HTR-8/SVneo (cell line): ENCODE data around the gene GPATCH4.

ENCODE experiments used
- DNase-seq: peaks from one replicate; pipeline ENCODE4 v3.0.0; 2011; ENCODE audit warnings: low spot score, mixed read lengths; ENCODE audit not compliant: insufficient read length
- FAIRE-seq: peaks from 2 replicates; lab custom pipeline; 2011; peaks lifted over from hg19 to GRCh38; lab: Jason Lieb, UNC

GPATCH4 gene

GRCh38 chr1:156583821-156584622 lies 17.3 kb downstream of the GPATCH4 start:
- FAIRE-seq, result no peak
- DNase-seq, result peak; percentile 68

GRCh38 chr1:156582388-156583017 lies 18.8 kb downstream of the GPATCH4 start:
- FAIRE-seq (no peak), DNase-seq (no peak)

- DNase-seq (no peak), FAIRE-seq (no peak)
Observed at GRCh38 chr1:156581661-156582387, 19.5 kb downstream of the GPATCH4 start.

- DNase-seq (no peak), FAIRE-seq (no peak)
Observed at GRCh38 chr1:156579472-156579871, 21.8 kb downstream of the GPATCH4 start, which contains the start of gene TTC24. TTC24 (plus strand) TSS chr1:156579723; CDS start chr1:156581365, 1,642 bp downstream.

- no peak for DNase-seq
- no peak for FAIRE-seq
Observed at GRCh38 chr1:156578055-156578454, 23.2 kb downstream of the GPATCH4 start.

- DNase-seq, result no peak
- no peak for FAIRE-seq
Observed at GRCh38 chr1:156577550-156577949, 23.7 kb downstream of the GPATCH4 start.

- DNase-seq (no peak), FAIRE-seq (no peak)
Observed at GRCh38 chr1:156574039-156574633, 27.1 kb downstream of the GPATCH4 start.

GRCh38 chr1:156572663-156573018 lies 28.6 kb downstream of the GPATCH4 start:
- DNase-seq, result no peak
- no peak for FAIRE-seq

GRCh38 chr1:156571919-156572662 lies 29.2 kb downstream of the GPATCH4 start, which contains the start of gene IQGAP3:
IQGAP3 (minus strand) TSS chr1:156572565; CDS start chr1:156572529, 36 bp downstream.
- DNase-seq (peak; percentile 86), FAIRE-seq (no peak)

GRCh38 chr1:156571261-156571852 lies 29.9 kb downstream of the GPATCH4 start:
- DNase-seq (peak; percentile 60), FAIRE-seq (no peak)

GRCh38 chr1:156566436-156566835 lies 34.8 kb downstream of the GPATCH4 start:
- FAIRE-seq, result no peak
- no peak for DNase-seq

GRCh38 chr1:156565519-156565918 lies 35.8 kb downstream of the GPATCH4 start:
- DNase-seq (no peak), FAIRE-seq (no peak)

GRCh38 chr1:156560585-156561163 lies 40.6 kb downstream of the GPATCH4 start:
- DNase-seq, result no peak
- no peak for FAIRE-seq

- no peak for FAIRE-seq
- no peak for DNase-seq
Observed at GRCh38 chr1:156559797-156560385, 41.4 kb downstream of the GPATCH4 start.

- DNase-seq, result no peak
- no peak for FAIRE-seq
Observed at GRCh38 chr1:156559086-156559796, 42.0 kb downstream of the GPATCH4 start.

- no peak for DNase-seq
- FAIRE-seq, result no peak
Observed at GRCh38 chr1:156556354-156556753, 44.9 kb downstream of the GPATCH4 start.

GRCh38 chr1:156555715-156556114 lies 45.6 kb downstream of the GPATCH4 start:
- no peak for DNase-seq
- FAIRE-seq, result no peak

GRCh38 chr1:156554971-156555370 lies 46.3 kb downstream of the GPATCH4 start:
- FAIRE-seq, result no peak
- DNase-seq, result no peak
